CD4-positive, alpha-beta T cell treated with Interleukin-4 for 1 hour (primary cell): ENCODE measurements around the gene BCORL1.
A peak's percentile ranks its signal among the peaks of the same experiment; 100 is the strongest.

ENCODE experiments used
- DNase-seq, 2 donors: peaks; one replicate each; pipeline ENCODE4 v3.0.0-alpha.2; 2020 to 2022

BCORL1 gene

DNA sequence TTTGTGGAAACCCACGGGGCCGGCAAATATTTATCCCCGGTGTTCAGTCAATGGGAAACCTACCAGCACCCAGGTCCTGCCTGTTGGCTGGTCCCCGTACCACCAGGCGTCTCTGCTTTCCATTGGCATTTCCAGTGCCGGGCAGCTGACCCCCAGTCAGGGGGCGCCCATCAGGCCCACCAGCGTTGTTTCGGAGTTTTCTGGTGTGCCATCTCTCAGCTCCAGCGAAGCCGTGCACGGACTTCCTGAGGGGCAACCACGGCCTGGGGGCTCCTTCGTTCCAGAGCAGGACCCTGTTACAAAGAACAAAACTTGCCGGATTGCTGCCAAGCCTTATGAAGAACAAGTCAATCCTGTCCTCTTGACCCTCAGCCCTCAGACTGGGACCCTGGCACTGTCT is 32.7 kb downstream of the BCORL1 start:
- no peak for DNase-seq

DNA sequence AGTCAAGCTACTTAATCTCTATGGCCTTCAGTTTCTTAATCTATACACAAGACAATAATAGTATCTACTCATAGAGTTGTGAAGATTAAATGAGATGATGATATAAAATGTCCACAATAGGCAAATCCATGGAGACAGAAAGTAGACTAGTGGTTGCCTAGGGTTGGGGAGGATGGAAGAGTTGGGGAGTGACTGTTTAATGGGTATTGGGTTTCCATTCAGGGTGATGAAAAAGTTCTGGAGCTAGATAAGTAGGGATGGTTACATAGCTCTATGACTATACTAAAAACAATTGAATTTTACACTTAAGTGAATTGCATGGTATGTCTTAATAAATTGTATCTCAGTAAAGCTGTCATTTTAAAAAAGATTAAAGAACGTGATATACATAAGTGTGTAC is 35.7 kb downstream of the BCORL1 start:
- no peak for DNase-seq

DNA sequence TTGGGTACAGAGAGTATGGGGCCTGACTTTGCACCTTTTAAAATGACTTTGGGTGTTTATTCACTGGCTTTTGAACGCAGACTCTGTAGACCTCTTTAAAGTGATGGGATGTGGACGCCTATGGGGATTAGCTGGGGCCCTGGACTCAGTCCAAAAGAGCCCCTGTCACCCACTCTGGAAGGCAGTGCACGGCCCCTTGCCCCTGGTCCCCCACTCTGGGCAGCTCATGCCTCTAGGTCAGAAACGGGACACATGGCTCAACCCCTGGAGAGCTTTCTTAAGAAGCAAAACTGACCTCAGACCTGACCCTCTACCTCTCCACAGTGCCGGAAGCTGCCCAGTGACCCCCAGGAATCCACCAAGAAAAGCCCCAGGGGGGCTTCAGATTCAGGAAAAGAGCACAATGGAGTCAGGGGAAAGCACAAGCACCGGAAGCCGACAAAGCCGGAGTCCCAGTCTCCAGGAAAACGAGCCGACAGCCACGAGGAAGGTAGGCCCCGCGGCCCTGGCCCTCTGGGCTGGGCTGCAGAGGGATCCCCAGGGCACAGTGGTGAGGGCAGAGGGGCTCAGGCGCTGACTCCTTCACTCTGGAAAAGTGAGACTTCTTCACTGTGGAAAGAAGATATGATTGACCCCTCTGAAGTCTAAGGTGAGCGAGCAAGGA is 38.4 kb downstream of the BCORL1 start:
- no peak for DNase-seq

DNA sequence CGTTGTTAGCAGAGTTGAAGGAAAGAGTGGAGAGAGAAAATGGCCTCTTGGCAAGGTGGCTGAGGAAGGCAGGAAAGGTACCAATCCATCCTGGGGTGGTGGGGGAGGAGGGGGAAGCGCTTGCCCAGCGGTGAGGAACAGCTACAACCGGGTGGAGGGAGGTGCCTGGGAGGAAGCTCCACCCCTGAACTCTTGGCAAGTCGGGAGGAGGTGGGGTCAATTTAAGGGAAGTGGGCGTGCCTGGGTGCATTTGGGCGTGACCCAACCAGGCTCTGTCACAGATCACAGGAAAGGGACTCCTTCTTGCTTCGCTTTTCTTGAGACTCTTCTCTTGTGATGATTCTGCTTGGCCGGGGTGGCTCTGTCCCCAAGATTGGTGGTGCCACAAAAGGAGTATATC is 41.7 kb downstream of the BCORL1 start:
- peak; percentile 89 to 91 for DNase-seq

DNA sequence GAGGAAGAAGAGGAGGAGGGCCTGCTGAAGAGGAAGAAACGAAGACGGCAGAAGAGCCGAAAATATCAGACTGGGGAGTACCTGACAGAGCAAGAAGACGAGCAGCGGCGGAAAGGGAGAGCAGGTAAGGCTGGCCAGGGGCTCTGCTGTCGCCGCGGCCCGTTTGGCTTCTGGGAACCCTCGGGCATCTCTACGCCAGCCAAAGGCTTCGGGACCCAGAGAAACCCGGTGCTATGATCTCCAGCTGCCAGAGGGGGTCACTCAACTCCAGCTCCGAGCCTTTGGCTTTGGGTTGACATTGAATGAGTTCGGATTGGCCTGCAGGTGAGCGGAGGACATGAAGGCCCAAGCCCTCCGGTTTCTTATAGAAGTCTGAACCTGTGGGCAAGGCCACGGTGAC is 42.8 kb downstream of the BCORL1 start:
- DNase-seq, result no peak

DNA sequence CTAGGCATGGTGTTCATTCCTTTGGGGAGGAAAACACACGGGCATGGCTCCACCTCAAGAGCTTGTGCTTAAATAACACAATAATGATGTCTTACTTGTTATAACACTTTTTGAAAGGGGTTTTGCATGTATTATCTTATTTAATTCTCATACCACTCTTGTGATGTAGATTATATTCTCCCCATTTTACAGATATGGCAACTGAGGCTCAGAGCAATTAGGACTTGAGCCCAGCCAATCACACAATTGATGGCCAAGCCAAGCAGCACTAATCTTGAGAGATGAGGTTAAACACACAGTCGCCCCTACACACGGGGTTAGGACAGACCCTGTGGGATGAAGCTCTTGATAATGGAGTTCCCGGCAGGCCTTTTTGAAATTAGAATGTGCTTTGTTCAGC is 45.1 kb downstream of the BCORL1 start:
- no peak for DNase-seq

DNA sequence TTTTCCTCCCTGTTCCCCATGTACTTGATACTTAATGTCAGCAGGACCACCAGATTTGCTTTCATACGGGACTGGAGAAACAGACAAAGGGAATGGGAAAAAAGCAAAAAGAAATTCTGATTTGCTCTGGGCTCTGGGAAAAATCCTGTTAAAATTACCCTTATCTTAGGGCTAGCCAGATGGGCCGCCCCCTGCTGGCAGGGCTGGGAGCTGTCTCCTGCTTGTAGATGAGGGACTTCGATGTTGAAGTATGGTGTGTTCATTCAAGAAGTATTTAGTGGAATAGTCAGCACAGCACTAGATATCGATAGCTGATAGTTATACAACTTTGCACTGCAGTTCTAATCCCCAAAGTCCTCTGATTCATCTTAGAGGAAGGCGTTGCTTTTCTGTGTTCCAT is 45.8 kb downstream of the BCORL1 start:
- peak; percentile 39 to 51 for DNase-seq

DNA sequence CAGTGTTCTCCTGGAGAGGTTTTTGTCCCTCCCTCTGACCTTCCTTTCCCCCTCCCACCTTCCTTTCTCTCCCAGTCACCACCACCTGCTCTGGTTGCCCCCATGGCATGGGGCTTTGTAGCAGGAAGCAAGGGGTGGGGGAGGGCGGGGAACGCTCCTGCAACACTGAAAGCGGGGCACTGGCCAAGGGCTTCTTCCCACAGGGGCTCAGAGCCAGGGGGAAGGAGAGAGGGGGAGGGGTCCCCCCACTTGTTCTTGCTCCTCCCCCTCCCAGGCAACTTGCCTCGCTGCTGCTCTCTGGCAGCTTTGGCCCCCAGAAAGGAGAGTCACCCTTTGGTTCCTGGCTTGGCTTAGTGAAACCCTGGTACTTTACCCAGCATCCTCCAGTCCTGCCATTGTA is 48.4 kb downstream of the BCORL1 start:
- DNase-seq, result no peak

DNA sequence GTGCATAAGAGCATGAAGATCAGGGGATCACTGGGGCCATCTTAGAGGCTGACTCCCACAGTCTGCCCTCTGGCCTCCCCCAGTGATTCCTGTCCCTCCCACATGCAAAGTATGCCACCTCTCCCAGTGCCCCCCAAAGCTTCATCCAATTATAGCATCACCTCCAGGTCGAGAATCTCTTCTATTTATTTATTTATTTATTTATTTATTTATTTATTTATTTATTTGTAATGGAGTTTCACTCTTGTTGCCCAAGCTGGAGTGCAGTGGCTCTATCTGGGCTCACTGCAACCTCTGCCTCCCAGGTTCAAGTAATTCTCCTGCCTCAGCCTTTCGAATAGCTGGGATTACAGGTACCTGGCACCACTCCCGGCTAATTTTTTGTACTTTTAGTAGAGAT is 50.1 kb downstream of the BCORL1 start:
- no peak for DNase-seq

DNA sequence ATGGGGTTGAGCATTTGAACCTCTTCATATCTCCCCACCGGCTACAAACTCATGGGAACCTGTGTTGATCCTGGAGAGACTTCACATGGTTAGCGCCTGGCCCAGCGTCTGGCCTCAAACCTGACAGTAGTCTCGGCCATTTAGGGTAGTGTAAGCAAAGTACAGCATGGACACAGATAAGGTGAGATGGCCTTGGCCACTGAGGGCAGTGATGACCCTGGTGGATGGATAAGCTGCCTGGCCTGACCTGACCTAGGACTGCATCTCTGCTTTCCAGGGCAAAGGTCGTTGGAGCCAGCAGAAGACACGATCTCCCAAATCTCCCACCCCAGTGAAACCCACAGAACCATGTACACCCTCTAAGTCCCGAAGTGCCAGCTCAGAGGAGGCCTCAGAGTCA is 51.7 kb downstream of the BCORL1 start:
- DNase-seq, result no peak

DNA sequence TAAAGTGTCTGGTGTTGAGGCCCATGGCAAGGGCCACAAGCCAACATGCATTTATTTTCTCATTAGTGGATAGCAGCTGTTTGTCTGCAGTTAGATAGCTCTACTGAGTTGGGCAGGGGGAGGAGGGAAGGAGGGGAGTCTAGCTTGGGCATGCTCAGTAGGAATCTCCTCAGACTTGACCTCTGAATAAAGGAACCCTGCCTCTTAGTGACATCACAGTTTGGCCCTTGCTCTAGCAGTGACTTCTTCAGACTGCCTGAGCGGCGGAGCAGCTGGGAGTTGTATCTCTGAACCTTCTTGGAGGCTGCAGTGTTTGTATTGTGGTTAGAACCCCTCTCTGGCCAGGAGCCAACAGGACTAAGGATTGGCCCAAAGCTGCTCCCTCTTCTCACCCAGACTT is 57.4 kb downstream of the BCORL1 start:
- DNase-seq, result no peak

DNA sequence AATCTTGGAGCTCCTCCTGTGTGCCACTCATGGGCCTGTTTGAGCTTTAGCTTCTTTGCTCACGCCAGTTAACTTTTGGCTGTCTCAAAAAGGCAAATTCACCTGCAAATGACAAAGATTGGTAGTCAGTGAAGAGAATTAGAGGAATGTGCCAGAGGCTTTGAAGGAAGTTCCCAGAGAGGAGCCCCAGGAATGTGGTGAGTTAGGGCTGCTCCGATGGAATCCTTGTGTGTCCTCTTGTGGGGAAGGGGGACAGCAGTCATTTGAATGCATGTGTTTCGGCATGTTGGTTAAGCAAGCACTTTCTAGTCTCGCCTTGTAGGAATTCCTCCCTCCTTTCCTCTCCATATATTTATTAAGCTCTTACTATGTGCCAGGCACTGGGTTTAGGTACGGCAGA is 65.0 kb downstream of the BCORL1 start:
- no peak for DNase-seq

DNA sequence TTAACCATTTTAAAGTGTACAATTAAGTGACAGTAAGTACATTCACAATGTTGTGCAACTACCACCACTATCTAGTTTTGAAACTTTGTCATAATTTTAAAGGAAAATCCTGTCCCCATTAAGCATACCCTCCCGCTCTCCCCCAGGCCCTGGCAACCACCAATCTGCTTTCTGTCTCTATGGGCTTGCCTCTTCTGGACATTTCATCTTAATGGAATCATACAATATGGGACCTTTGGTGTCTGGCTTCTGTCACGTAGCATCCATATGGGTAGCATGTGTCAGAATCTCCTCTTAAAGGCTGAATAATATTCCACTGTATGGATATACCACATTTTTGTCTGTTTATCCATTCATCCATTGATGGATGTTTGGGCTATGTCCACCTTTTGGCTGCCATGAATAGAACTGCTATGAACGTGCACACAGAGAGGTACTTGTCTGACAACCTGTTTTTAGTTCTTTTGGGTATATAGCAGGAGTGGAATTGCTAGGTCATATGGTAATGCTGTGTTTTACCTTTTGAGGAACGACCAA is 66.3 kb downstream of the BCORL1 start:
- DNase-seq, result no peak

DNA sequence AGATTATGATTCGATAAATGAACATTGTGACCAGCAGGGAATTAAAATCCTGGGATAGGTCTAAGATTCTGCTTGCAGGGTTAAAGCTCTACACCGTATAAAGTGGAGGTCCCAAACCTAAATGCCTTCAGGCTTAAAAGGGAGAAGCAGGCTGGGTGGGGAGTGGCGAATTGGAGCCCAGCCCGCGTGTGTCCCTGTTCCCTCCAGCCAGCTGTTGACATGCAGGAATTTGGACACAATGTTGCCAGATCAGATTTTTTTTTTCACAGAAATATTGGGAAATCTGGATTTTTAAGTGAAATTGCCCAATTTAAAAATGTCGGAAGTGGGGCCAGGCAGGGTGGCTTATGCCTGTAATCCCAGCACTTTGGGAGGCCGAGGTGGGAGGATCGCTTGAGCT is 67.4 kb downstream of the BCORL1 start:
- DNase-seq, result no peak

DNA sequence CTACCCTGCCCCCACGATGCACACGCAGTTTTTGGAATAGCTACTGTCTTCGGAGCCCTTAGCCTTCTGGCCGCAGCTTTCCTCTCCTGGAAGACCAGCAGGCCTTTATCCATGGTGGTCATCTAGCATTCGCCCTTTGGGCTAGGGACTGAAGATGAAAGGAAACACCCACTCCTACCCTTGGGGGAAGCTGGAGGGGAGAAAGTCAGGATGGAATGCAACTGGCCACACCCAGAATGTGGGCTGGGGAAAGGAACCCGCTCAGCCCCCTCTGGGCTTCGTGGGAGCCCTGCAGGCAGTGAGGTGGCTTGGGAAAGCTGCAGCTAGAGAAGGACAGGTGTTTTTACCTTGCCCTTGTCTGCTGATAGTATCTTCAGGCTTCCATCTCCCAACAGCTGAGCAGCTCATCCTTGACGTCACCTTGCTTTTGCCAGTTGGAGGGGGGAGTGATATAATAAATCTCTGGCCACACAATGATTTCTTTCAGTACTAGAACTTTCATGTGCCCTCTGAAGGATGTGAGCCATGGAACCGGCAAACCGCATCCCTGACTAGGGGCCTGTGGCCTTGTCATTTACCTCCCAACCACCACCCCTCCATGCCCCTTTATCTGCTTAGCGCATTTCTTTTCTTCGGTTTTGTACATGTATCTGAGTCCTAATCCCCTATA is 68.9 kb downstream of the BCORL1 start:
- no peak for DNase-seq

DNA sequence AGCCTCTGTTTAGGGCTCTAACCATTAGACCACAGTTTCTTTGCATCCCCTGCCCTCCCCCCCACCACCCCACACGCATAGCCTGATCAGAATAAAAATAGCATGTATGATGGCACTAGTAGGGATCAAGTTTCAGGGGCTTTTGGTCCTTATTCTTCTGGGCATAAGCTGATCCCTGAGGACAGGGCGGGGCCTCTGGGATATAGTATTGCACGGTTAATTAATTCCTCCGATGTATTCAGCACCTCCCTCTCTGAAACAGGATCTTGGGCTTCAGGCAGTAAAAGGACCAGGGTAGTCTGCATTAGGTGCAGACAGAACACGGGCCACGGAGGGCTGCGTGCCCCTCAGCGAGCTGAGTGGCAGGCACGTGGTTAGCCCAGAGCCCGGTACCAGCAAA is 70.8 kb downstream of the BCORL1 start:
- no peak for DNase-seq

DNA sequence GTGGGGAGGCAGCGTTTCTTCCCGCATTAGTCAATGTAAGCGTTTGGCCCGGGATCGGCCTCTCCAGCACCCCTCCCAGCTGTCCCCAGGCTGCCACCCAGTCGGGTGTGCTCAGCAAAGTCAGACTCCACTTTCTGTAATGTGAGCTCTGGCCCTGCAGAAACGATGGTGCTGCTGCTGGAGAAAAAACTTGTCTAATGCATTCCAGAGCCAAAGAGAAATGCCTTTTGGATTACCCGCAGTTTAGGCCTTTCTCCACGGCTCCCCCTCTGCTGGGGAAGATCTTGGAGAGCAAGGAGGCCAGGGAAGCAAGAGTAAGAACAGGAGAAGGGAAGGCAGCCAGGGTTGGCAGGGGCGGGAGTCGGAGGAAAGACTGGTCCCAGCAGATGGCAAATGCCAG is 72.7 kb downstream of the BCORL1 start:
- no peak for DNase-seq

DNA sequence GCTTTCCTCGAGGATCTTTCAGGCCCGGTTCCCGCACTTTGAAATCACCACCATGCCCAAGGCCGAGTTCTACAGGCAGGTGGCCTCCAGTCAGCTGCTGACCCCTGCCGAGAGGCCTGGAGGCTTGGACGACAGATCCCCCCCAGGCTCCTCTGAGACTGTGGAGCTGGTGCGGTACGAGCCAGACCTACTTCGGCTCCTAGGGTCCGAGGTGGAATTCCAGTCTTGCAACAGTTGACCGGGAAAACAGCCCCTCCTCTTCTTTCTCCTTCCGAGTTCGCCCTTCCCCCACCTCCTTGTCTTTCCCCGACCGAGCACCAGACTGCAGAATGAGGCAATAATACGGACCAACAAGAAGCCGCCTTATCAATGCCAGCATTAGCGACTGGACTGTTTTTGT is 73.5 kb downstream of the BCORL1 start:
- no peak for DNase-seq

DNA sequence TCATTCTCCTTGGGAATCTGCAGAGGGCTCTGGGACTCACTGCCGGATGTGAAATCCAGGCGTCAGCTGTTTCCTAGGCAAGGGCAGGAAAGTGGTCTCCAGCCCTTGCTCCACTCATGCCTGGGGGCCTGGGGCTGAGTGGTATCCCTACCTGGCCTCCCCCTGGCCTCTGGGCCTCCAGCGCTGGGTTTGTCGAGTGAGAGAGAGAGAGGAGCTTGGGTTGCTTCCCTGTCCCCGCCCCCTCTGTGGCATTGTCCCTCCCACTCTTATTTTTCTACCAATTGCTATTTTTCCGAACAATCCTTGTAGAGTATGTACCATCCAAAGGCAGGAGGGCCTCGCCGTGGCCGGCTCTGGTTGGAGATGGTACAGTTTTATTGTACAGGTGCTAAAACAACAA is 74.8 kb downstream of the BCORL1 start:
- DNase-seq, result no peak

DNA sequence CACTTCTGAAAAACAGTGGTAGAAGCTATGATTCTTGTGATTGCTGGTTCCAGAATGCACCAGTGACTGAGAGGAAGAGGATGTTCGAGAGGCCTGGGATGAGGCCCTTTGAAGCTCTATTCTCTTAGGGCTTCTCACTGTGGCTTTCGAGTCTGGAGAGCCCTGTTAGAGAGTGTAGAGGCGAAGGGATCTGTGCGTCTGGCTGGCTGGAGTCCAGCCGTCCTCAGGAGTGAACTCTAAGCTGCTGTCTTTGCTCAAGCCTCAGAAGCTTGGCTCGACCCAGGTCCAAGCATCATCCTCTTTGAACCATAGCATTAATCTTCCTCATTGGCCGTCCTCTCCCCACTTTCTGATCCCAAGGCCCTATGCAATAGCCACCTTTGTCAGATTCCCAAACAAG is 76.2 kb downstream of the BCORL1 start:
- no peak for DNase-seq

DNA sequence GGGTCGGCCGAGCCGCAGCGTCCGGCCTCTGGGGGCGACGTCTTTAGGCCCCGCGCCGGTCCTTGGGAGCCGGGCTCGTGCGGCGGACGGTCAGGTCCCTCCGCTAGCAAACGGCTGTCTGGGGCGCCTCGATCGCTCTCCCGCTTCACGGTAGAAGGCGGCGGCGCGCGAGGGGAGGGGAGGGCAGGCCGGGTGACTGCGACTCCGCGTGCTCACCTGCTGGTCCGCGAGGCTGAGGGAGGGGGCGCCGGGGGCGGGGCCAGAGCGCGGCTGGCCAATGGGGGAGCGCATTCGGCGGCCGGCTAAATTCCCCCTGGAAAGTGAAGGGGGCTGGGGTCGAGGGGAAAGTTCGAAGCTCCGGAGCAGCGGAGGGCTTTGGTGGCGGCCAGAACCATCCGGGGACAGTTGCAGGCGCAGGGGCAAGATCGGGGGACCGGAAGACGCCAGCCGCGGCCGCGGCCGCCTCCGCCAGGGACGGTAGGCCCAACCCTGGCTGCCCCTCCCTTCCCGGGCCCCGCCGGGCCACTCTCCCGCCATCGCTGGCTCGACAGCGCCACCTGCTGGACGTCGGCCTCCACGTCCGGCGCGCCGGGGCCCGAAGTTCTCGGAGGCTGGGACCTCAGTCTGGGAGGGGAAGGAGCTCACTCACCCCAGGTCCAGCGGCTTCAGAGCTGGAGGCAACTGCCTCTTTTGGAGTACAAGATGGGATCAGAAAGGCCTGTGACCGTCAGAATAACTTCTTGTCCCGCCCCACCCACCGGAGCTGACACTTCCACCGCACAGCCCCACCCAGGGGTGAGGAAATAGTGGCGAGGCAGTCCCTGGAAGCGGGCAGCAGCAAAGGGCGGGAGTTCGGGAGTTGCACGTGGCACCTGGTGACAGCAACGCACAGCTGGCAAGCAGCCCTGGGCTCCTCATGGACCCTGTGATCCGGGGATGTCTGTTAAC is 78.0 kb downstream of the BCORL1 start:
- DNase-seq, result peak; percentile 77 to 78

DNA sequence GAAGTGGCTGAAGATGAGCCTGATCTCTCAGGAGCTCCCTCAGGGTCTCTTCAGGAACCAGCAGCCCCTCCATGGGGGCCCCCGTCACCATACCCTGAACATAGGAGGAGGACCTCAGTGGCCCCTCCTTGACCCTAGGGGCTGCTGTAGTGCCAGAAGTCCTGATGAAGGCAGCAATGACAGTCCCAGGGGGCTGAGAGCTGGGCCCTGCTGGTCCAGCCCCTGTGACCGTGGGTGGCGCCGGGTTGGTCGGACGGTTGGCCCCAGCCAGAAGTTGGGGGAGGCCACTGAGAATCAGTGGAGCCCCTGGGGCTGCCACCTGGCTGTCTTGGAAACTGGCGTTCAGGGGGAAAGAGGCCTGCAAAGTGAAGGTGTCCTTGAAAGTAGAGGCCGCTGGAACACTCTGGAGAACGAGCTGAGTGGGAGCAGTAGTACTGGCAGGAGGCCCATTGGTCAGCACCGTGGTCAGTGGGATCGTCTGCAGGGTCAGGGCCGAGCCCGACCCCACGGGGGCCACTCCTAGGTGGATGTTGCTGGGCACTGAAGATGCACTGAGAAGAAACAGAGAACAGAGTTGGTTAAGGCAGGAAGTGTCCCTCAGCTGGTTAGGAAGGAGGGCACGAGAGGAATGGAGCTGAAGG is 84.7 kb downstream of the BCORL1 start:
- no peak for DNase-seq
